Dermis blood vessel endothelial cell (primary cell): ENCODE data around the gene C19orf33. TPM values are rescaled to one million over a fixed set of nuclear protein-coding genes. Genes with fewer than 3 reads are reported as not detected.
"Not testable (repeated sequence)": the region's sequence is repeated elsewhere in the genome, so short reads cannot be mapped to it uniquely, and the experiment has no call there.

Experiments used
- DNase-seq: peaks from one replicate; pipeline ENCODE4 v3.0.0; 2010
- total RNA-seq: library from RNA; depleted of rRNA; stranded (reverse); fragments of >200 nt; gene quantifications from 2 replicates; pipeline ENCODE4 v1.2.3, GENCODE V29; 2014

Gene C19orf33
- total RNA-seq, 1 donor from 2014 or later, result 14.8 TPM

- DNase-seq, result no peak
These were observed 5.7 kb downstream of the C19orf33 start for GRCh38 chr19:38309615-38310278.

GRCh38 chr19:38310279-38310670 is 6.2 kb downstream of the C19orf33 start:
- no peak for DNase-seq

GRCh38 chr19:38310986-38311385 is 6.9 kb downstream of the C19orf33 start:
- DNase-seq, result no peak

DNA sequence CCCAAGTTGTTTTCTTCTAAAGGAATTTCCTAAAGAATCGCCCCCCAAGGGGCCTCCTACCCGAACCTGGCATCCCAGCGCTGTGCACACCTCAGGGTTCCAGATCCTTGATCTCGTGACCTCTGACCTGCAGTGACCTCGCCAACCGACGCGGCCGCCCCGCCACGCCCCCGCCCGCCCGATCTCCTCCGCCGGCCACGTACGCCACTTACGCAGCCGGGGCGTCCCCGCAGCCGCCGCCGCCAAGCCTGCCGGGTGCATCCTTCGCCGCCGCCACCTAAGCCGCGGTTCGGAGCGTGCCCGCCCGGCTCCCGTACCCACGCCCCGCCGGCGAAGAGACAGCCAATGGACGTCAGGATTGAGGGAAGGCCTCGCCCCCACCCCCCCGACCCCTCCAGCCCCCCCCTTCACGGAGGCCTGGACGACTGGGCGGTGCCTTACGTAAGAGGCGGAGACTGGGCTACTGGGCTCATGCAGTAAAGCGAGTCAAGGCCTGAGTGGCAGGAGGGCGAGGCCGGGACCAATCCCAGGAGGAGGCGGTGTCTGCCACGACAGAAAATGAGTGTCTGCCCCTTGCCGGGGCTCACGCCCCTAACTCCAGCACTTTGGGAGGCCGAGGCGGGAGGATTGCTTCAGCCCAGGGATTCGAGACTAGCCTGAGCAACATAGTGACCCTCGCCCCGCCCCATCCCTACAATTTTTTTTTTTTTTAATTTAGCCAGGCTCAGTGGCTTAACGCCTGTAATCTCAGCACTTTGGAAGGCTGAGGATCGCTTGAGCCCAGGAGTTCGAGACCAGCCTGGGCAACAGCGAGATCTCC is 11.8 kb downstream of the C19orf33 start, which contains the start of gene YIF1B:
Gene YIF1B (minus strand): TSS at position 291 of the 820 bp plus-strand sequence. CDS start 30 bp downstream, at position 261.
- peak; percentile 98 for DNase-seq

DNA sequence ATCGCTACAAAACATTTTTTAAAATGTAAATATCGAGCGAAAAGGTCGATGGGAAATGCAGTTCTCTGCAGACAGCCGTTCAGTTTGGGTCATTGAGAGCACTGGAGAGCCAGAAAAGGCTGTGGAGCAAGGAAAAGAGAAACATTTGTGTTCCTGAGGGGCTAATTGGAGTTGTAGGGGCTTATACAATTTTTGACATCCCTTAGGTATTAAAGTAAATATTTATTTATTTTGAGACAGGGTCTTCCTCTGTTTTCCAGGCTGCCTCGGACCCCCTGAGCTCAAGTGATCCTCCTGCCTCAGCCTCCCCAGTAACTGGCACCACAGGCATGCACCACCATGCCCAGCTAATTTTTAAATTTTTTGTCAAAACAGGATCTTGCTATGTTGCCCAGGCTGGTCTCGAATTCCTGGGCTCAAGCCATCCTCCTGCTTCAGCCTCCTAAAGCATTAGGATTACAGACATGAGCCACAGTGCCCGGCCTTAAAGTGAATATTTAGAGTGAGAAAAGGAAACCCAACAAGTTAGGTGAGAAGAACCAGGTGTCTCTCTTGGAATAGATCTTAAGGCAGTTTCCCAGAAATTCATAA is 12.5 kb downstream of the C19orf33 start:
- DNase-seq, result no peak

DNA sequence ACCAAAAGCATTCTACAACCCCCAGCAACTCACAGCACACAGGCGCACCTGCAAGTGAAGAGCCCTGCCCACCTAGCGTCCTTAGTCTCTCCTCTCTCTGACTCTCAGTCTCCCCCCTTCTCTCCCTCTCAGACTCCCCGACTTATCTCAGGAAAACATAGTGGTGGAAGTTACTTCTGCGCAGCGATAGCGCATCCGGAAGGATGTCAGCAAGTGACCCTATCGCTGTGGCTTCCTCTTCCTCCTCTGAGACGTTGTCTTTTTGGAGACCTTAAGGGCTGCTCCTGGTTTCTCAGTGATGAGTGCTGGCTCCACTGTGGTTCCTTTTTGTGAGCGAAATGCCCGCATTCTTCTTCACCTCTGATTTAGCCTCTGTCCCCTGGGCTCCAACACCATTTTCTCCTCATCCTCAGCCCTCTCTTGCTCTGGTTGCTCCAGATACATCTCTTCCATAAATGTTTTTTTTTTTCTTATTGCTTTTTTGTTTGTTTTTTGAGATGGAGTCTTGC is 13.1 kb downstream of the C19orf33 start:
- DNase-seq, result peak; percentile 33

DNA sequence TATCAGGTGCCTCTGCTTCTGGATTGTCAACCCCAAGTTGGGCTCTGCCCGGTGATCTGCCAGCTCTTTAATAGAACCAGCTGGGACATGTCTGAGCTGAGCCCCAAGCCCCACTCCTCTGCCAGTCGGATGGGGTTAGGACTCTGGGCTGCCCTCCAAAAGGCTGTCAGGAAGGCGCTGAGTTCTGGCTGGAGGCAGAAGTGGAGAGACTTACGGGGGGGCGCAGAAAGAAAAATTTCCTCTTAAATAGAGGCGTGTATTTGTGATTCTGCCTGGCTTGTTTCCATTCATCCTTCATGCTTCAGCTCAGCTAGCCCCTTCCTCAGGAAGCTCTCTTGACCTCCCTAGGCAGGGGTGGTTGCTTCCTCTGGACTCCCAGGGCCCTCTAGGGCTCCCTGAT is 14.6 kb downstream of the C19orf33 start:
- DNase-seq, result peak; percentile 23

GRCh38 chr19:38319421-38320258 is 15.6 kb downstream of the C19orf33 start, which contains the start of gene KCNK6:
TSS of gene KCNK6 (plus strand) at chr19:38319845. CDS start at chr19:38319951, 106 bp downstream.
- peak; percentile 52 for DNase-seq

DNA sequence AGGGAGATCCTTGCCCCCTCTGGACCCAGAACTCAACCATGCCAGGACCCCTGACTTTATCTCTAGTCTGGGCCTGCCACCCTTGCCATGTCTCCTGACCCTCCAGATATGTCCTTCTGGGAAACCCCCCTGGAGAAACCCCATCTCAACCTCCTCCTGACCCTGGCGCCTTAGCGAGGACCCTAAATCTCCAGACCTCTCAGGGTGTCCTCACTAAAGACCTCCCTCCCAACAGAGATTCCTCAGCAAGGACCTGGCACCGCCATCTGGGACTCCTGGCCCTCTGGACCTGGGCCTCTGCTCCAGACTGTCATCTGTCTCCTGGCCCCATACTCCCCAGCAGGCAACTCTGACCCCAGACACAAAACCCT is 16.9 kb downstream of the C19orf33 start:
- DNase-seq, result no peak

DNA sequence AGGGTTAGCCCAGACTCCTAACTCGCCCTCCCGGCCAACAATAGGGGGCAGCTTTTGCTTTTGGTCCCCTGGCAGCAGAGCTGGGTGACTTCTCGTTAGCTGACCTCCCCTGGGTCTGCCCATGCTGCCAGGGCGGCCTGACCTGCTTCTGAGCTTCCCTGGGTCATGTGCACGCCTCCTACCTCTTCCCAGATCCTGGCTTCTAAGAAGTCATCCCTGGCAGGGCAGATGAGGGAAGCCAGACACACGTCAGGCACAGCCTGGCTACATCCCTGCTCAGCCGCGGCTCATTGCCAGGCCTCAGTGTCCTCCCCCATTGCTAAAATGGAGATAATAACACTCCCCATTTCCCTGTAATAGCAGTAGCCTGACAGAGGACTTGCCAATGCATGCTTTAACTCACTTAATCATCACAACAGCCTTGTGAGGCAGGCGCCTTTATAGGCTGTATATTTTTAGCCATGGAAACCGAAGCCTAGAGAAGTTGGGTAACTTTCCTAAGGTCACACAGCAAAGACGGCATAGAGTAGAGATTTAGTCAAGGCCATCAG is 17.7 kb downstream of the C19orf33 start:
- no peak for DNase-seq

- DNase-seq, result no peak
These were observed 19.2 kb downstream of the C19orf33 start for GRCh38 chr19:38323291-38323690.

- DNase-seq, result no peak
These were observed 20.4 kb downstream of the C19orf33 start for GRCh38 chr19:38324431-38324830.

GRCh38 chr19:38326591-38326990 is 22.5 kb downstream of the C19orf33 start:
- no peak for DNase-seq

DNA sequence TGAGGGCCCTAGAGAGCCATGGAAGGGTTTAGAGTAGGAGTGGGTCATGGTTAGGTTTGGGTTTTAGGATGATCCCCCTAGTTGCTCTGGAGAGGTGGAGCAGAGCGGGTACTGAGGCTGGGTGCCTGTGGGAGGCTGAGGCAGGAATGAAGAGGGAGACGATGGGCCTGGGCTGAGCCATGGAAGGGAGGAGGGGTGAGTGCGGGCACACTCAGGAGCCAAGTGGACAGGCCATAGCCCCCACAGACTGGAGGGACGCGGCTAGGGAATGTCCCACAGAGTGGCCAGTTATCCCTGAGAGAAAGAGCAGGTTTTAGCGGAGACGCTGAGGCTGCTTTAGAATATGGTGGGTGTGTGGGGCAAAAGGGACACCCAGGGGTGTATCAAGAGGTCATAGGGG is 25.6 kb downstream of the C19orf33 start:
- no peak for DNase-seq

DNA sequence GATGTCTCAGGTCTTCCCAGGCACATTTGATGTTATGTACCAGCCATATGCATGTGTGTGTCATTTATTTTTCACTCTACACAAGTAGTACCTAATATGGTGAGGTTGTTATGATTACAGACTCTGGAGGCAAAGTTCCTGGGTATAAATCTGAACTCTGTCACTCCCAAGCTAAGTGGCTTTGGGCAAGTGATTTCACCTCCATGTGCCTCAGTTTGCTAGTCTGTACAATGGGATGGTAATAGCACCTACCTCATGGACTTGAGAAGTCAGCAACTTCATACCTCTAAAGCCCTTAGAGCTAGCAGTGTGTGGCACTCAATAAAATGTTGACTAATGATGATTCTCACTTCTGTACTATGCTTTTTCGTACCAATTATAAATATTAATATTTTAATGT is 27.7 kb downstream of the C19orf33 start:
- DNase-seq, result no peak

GRCh38 chr19:38333245-38333644 is 29.2 kb downstream of the C19orf33 start:
- DNase-seq, result no peak

GRCh38 chr19:38335949-38336637 is 32.0 kb downstream of the C19orf33 start:
- peak; percentile 95 for DNase-seq

GRCh38 chr19:38336638-38337359 is 32.7 kb downstream of the C19orf33 start:
- DNase-seq, result peak; percentile 96

DNA sequence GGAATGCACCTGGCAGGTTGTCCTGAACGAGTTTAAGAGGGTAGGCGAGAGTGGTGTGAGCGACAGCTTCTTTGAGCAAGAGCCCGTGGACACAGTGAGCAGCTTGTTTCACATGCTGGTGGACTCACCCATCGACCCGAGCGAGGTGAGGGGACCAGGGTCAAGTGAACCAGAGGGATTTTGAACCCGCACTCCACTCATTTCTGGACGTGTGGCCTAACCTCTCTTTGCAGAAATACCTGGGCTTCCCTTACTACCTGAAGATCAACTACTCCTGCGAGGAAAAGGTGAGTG is 33.3 kb downstream of the C19orf33 start:
- no peak for DNase-seq

DNA sequence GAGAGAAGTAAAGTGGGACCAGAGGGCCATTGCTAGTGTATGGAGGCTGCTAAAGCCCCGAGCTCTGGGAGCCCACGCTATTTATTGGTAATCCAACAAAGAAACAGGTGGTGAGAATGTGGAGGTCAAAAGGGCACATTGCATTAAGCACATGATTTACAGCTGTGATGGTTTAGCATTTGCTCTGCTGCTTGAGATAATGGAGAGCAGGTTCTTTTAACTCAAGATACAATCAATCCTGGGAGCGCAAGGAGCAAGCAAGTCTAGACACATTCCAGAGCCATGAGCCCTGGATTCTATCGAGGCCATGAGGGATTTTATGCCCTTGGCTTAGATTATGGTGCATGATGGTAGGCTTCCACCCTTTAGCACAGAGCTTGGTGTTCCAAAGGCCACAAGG is 35.0 kb downstream of the C19orf33 start:
- DNase-seq, result not testable (repeated sequence)

DNA sequence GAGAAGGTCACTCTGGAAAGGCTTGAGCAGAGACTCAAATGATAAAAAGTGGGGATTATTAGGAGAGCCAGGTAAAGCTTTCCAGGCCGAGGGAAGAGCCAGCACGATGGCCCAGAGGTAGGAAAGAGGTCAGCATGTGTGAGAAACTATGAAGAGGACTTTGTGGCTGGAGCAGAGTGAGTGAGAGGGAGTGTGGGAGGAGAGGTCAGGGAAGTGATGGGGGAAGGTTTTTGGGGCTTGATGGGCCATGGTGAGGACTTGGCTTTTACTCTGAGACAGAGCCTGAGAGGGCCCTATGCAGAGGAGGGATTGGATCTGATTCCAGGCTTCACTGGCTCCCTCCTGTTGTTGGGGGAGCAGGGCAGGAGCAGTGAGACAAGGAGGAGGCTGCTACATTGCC is 36.9 kb downstream of the C19orf33 start:
- no peak for DNase-seq
